OCI-LY1 (cell line): ENCODE measurements around the gene SHC3.

ENCODE experiments used
- CTCF ChIP-seq: fragments of 200-600 bp; sonication (generic), shearing (Covaris generic); IDR thresholded peaks from 2 replicates; pipeline ENCODE4 v1.5.1; 2017; ENCODE audit warnings: mild to moderate bottlenecking, antibody characterized with exemption, low read length, moderate library complexity, mixed read lengths
- EZH2 ChIP-seq: fragments of 200-600 bp; sonication (generic), shearing (Covaris generic); IDR thresholded peaks from 2 replicates; pipeline ENCODE4 v1.8.0; 2017; ENCODE audit warnings: borderline replicate concordance, mixed run types, mild to moderate bottlenecking, antibody characterized with exemption, low read length, moderate library complexity, mixed read lengths

GRCh38 chr9:89058906-89059305, 119.7 kb downstream of the SHC3 start:
- TF ChIP-seq CTCF (no peak), EZH2 (no peak)
